Stimulated activated CD4-positive, alpha-beta T cell treated with anti-CD3 and anti-CD28 coated beads, TNF-alpha, amount 100 ng/mL, for 4 hours (primary cell): ENCODE results near the gene RHOA.
"Not testable (repeated sequence)": the region's sequence is repeated elsewhere in the genome, so short reads cannot be mapped to it uniquely, and the experiment has no call there.

Source experiments
- DNase-seq, 3 experiments: peaks; one replicate each; pipeline ENCODE4 v3.0.0-alpha.2; 2020; ENCODE audit warnings: low read depth in 3 of 3

The RHOA gene

GRCh38 chr3:49411535-49411967 lies 225 bp downstream of the RHOA start:
- peak in 1 of 3 experiments; percentile 33 for DNase-seq

DNA sequence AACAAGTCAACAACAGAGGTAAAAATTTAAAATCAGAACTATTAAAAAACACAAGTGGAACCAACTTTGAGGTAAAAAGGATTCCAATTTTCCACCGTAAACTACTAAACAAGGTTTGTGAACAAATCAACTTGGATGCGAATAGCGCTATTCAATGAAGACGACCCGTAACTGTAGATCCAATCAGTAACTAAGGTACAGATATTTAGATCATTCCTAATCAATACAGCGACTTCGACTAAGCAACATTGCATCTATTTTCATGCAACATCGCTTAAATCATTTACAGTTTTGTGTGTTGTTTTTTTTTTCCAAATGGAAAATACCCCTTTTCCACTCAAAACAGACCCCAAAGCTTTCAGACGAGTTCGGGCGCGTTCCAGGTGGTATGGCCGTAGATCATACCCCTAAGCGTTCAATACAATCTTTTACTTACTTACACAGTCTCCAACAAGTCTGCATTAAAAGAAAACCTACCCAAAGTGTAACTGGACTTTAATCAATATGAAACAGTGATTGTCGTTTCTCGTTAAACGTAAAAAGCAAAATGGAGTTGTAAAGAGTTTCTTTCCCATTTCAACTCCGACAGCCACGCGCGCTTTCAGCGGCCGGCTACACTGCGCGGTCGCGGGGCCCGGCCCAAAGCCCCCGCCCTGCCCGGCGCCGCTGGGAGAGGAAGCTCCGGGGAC lies 786 bp downstream of the RHOA start:
- no peak for DNase-seq

- DNase-seq: no peak
These were observed 1.5 kb downstream of the RHOA start for GRCh38 chr3:49410066-49410845.

DNA sequence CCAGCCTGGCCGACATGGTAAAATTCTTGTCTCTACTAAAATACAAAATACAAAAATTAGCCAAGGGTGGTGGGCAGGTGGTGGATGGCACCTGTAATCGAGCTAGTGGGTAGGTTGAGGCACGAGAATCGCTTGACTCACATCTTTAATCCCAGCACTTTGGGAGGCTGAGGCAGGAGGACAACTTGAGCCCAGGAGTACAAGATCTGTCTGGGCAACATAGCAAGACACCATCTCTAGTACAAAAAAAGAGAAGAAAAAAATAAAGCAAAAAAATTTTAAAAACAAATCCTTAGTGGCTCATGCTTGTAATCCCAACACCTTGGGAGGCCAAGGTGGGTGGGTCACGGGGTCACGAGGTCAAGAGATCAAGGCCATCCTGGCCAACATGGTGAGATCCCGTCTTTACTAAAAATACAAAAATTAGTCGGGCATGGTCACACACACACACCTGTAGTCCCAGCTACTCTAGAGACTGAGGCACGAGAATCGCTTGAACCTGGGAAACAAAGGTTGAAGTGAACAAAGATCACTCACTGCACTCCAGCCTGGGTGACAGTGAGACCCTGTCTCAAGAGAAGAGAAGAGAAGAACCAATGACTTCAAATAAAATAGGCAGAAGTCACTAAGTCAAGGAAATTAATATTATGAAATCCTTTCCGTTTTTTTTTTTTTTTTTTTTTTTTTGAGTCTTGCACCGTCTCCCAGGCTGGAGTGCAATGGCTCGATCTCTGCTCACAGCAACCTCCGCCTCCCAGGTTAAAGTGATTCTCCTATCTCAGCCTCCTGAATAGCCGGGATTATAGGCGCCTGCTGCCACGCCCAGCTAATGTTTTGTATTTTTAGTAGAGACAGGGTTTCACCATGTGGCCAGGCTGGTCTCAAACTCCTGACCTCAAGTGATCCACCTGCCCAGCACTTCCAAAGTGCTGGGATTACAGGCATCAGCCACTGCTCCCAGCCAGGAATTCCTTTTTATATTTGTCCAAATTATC lies 4.9 kb downstream of the RHOA start:
- DNase-seq: no peak

GRCh38 chr3:49405570-49405969 lies 6.2 kb downstream of the RHOA start:
- not testable (repeated sequence) for DNase-seq

- DNase-seq: no peak
These were observed 7.9 kb downstream of the RHOA start for GRCh38 chr3:49403891-49404290.

- DNase-seq: no peak
These were observed 10.0 kb downstream of the RHOA start for GRCh38 chr3:49401766-49402165.

DNA sequence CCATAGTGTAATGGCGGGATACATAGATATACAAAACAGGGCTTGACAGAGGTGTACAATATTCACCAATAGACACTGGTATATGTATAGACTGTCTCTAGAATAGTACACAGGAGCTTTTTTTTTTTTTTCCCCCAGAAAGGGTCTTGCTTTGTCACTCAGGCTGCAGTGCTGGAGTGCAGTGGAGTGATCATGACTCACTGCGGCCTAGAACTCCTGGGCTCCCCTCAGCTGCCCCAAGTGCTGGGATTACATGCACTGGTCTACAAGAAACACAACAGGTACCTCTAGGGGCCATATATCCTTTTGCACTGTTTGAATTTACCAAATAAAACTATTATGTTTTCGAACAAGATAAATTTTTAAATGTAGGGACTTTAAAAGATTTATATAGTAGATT lies 12.3 kb downstream of the RHOA start:
- no peak for DNase-seq

DNA sequence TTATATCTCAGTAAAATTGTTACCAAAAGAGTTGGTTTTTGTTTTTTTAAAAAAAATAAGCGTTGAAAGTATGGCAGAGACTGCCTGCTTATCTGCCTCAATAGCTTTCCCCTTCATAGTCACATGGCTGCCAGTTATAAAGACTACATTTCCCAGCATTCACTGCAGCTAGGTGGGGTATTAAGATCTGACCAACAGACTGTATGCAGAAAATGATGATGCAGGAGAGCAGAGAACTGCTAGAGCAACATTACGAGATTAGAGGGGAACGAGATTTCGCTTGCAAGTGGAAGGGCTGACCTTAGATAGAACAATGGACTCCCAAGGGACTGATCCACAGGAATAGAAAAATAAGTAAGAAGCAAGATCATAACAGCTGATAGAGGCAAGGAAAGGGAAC lies 14.3 kb downstream of the RHOA start:
- DNase-seq: no peak

GRCh38 chr3:49391310-49391709 lies 20.5 kb downstream of the RHOA start:
- DNase-seq: not testable (repeated sequence)

- no peak for DNase-seq
These were observed 22.5 kb downstream of the RHOA start for GRCh38 chr3:49389297-49389696.

GRCh38 chr3:49388289-49388820 lies 23.4 kb downstream of the RHOA start:
- no peak for DNase-seq

- DNase-seq: no peak
These were observed 24.1 kb downstream of the RHOA start for GRCh38 chr3:49387721-49388120.

DNA sequence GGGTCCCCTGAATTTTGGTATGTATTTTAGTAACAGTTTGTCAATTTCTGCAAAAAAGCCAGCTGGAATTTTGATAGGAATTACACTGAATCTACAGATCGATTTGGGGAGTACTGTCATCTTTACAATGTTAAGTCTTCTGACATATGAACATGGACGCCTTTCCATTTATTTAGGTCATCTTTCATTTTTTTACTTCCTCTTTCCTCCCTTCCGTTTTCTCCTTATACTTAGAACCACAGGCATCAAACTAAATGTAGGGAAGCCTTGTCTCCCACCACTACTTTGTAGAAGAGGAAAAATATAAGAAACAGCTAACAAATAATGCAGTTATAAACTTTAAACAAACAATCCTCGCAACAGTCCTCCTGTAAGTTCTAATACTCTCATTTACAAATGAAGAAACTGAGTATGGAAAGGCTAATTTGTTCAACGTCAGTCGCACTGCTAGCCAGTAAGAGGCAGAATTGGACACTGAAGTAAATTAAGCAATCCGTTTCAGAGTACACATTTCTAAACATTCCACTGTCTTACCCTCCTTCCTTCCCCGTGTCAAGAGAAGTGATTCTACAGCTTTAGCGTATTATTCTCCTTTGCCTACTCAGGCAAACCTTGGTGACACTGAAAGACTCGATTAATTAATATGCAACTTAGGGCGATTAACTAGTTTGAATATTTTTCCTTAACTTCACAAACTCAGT lies 25.6 kb downstream of the RHOA start:
- no peak for DNase-seq

DNA sequence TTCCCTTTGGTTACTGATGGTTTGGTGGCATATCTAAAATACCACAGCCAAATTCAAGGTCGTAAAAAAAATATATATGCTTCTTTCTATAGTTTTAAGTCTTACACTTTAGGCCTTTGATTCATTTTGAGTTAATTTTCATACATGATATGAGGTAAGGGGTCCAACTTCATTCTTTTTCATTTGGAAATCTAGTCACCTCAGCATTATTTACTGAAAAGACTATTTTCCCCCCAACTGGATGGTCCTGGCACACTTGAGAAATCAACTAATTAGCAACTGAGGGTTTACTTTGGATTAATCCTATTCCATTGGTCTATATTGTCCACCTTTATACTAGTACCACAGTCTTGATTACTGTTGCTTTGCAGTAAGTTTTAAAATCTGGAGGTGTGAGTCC lies 26.2 kb downstream of the RHOA start:
- DNase-seq: no peak

- no peak for DNase-seq
These were observed 28.4 kb downstream of the RHOA start for GRCh38 chr3:49383387-49383786.

GRCh38 chr3:49378249-49378895 lies 33.4 kb downstream of the RHOA start:
- no peak for DNase-seq

DNA sequence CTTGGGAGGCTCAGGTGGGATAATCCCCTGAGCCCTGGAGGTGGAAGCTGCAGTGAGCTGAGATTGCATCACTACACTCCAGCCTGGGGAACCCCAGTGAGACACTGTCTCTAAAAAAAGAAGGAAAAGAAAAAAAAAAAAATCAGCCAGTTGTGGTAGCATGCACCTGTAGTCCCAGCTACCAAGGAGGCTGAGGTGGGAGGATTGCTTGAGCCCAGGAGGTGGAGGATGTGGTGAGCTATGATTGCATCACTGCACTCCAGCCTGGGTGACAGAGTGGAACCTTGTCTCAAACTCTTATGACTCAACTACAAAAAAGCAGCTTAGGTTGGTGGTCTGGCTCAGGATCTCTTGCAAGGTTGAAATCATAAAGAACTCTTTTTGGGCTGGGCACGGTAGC lies 34.3 kb downstream of the RHOA start:
- peak in 2 of 3 experiments; percentile 37 to 39 for DNase-seq

DNA sequence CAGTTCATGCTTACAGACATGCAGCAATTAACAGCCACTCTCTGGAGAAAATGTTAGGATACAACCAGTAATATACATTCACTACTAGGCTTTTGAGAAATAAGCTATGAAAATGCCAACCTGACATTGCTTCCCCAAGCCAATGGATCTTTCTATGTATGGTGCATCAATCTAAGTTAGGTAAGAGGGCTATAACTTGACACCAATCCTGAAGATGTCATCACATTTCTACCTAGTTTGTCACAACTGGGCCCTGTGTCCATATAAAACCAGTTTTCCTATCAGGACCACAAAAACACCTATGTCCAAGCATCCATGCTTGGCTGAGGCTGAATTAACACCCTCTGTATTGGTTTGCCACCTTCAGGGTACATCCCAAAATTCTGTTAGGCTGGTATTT lies 39.8 kb downstream of the RHOA start:
- no peak for DNase-seq

DNA sequence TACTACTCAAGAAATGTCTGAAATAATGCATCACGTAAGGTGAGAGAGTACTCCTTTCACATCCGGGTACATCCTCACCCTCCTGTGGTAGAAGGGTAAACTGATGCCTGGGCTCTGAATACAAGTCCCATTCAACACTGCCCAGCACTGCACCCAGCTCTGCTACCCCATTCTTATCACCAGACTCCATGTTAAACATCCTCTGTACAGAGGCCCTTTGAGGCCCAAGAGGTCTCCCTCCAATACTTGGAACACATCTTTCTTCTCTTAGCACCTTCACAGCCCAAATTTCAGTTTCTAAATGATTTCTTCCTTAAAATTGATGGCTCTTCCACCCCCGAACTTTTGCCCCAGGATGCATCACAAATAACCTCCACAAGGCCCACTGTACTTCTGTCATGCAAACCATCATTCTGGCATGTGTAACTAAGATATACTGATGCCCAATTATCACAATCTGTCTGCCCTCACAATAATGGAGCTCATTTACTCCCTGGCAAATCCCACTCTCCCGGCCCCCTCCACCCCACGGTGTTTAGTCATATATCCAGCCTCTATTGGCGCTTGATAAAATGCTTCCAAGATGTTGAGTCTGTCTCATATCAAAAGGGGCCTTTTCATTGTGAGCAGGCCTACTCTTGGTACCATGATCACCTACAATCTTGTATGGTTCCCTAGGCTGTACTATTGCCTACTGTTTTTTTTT lies 41.0 kb downstream of the RHOA start:
- no peak for DNase-seq
